T-helper 17 cell (primary cell): ENCODE data around the gene PLET1. TPM values are rescaled to one million over a fixed set of nuclear protein-coding genes. Genes with fewer than 3 reads are reported as not detected.
"Not testable (repeated sequence)": the region's sequence is repeated elsewhere in the genome, so short reads cannot be mapped to it uniquely, and the experiment has no call there.

Experiments
- ATAC-seq: fragments of 150-1000 bp; cut with Tn5 transposase; 2 replicates; pipeline ENCODE4 v1.10.0; 2021; ENCODE audit warnings: mild to moderate bottlenecking, moderate library complexity
- DNase-seq, 3 donors: peaks; one replicate each; pipeline versions ENCODE4 v3.0.0 to v3.0.0-alpha.2; 2020 to 2021
- H3K9me3 ChIP-seq: one replicate; pipeline ENCODE4 v1.7.0; 2013; ENCODE audit warnings: low read length, mild to moderate bottlenecking; ENCODE audit not compliant: control insufficient read depth, poor library complexity, severe bottlenecking
- H3K27ac Mint-ChIP-seq: one replicate; pipeline ENCODE4 v1.8.0; 2022; ENCODE audit warnings: mild to moderate bottlenecking, moderate library complexity, mixed read lengths
- H3K27me3 Mint-ChIP-seq: one replicate; pipeline ENCODE4 v1.8.0; 2022; ENCODE audit warnings: mixed read lengths
- H3K36me3 Mint-ChIP-seq: one replicate; pipeline ENCODE4 v1.8.0; 2022; ENCODE audit warnings: low read depth, mixed read lengths
- H3K4me1 Mint-ChIP-seq: one replicate; pipeline ENCODE4 v1.8.0; 2022; ENCODE audit warnings: mild to moderate bottlenecking, mixed read lengths
- H3K4me3 Mint-ChIP-seq: one replicate; pipeline ENCODE4 v1.8.0; 2022; ENCODE audit warnings: mild to moderate bottlenecking, moderate library complexity, mixed read lengths
- total RNA-seq, 4 donors: library from RNA in 2 of 4; stranded (reverse) in 2 of 4; gene quantifications; one replicate each; pipeline ENCODE4 v1.2.3 and lab custom pipeline; 2022 to 2026

PLET1 gene
- total RNA-seq, 2 donors from 2014 or later: not detected

- Mint-ChIP-seq H3K4me3 (no peak overlapping the region), H3K4me1 (peaks cover 7% of the 10 kb centered on the region), H3K36me3 (no peaks in the 10 kb centered on the region), H3K27ac (no peak overlapping the region), H3K27me3 (no peaks in the 10 kb centered on the region)
- DNase-seq (no peak), ATAC-seq (no peak)
- H3K9me3 ChIP-seq: no peaks in the 10 kb centered on the region
Observed at GRCh38 chr11:112210890-112211289, 49.8 kb downstream of the PLET1 start.

- no peaks in the 10 kb centered on the region for H3K4me1 Mint-ChIP-seq
- no peak overlapping the region for H3K4me3 Mint-ChIP-seq
- no peak overlapping the region for H3K27ac Mint-ChIP-seq
- H3K9me3 ChIP-seq: no peaks in the 10 kb centered on the region
- H3K36me3 Mint-ChIP-seq: no peaks in the 10 kb centered on the region
- no peaks in the 10 kb centered on the region for H3K27me3 Mint-ChIP-seq
- ATAC-seq (no peak), DNase-seq (no peak)
Observed at GRCh38 chr11:112206071-112206470, 54.6 kb downstream of the PLET1 start.

- Mint-ChIP-seq H3K27ac (no peak overlapping the region), H3K4me1 (no peaks in the 10 kb centered on the region)
Observed at GRCh38 chr11:112200252-112200651, 60.4 kb downstream of the PLET1 start.

DNA sequence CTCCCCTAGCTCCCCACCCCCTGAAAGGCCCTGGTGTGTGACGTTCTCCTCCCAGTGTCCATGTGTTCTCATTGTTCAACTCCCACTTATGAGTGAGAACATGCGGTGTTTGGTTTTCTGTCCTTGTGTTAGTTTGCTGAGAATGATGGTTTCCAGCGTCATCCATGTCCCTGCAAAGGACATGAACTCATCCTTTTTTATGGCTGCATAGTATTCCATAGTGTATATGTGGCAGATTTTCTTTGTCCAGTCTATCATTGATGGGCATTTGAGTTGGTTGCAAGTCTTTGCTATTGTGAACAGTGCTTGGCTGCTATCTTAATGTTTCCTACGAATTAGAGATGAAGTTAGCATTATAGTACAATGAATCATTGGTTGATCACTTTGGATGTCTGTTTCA is 61.6 kb downstream of the PLET1 start:
- H3K27me3 Mint-ChIP-seq, ATAC-seq, H3K27ac Mint-ChIP-seq, H3K4me3 Mint-ChIP-seq, H3K9me3 ChIP-seq, H3K36me3 Mint-ChIP-seq, H3K4me1 Mint-ChIP-seq, DNase-seq: not testable (repeated sequence)

More at GRCh38 chr11:112200252-112200651, 60.4 kb downstream of the PLET1 start:
- H3K9me3 ChIP-seq: no peaks in the 10 kb centered on the region
- H3K4me3 Mint-ChIP-seq: no peak overlapping the region
- ATAC-seq (no peak), DNase-seq (no peak)
- peaks cover 2% of the 10 kb centered on the region for H3K36me3 Mint-ChIP-seq
- peaks cover 5% of the 10 kb centered on the region for H3K27me3 Mint-ChIP-seq

Other genes with a start within 250 kb of the PLET1 start
- gene DLAT, start 235.5 kb downstream of the PLET1 start, total RNA-seq: 10 to 100 TPM; 13.8 to 16.1 TPM
- gene PIH1D2, start 186.8 kb downstream of the PLET1 start, total RNA-seq: under 1 TPM in 1 of 2 donors, not detected in 1; 0.23 TPM
- 10 to 100 TPM in 1 of 2 donors, 1 to 10 TPM in 1; 9.8 to 12.8 TPM for gene NKAPD1, start 186.6 kb downstream of the PLET1 start, total RNA-seq
- 10 to 100 TPM; 12.0 to 16.0 TPM for gene TIMM8B, start 174.1 kb downstream of the PLET1 start, total RNA-seq
- 10 to 100 TPM; 37.7 to 40.8 TPM for gene SDHD, start 174.0 kb downstream of the PLET1 start, total RNA-seq
- under 1 TPM; 0.57 to 0.94 TPM for gene IL18, start 96.8 kb downstream of the PLET1 start, total RNA-seq
- under 1 TPM; 0.32 to 0.52 TPM for gene TEX12, start 93.5 kb downstream of the PLET1 start, total RNA-seq
- 1 to 10 TPM; 2.5 to 2.7 TPM for gene BCO2, start 85.3 kb downstream of the PLET1 start, total RNA-seq
- gene PTS, start 34.4 kb downstream of the PLET1 start, total RNA-seq: 10 to 100 TPM; 66.7 to 69.6 TPM